NB4 (cell line): ENCODE data around the gene MEGF11.

Source experiments
- CTCF ChIP-seq: IDR thresholded peaks from one replicate; pipeline ENCODE4 v1.5.1; 2012; ENCODE audit warnings: low read depth, low read length
- MAX ChIP-seq: IDR thresholded peaks from 2 replicates; pipeline ENCODE4 v1.6.1; 2011; ENCODE audit warnings: low read depth, low read length
- MYC ChIP-seq: IDR thresholded peaks from 2 replicates; pipeline ENCODE4 v1.6.1; 2011; ENCODE audit warnings: low read depth, low read length
- POLR2A ChIP-seq: IDR thresholded peaks from 2 replicates; pipeline ENCODE4 v1.6.1; 2011; ENCODE audit warnings: mild to moderate bottlenecking; ENCODE audit not compliant: insufficient read length; ENCODE audit errors: extremely low read depth

- TF ChIP-seq POLR2A (no peak), MAX (no peak), CTCF (no peak), MYC (no peak)
These were observed 317.3 kb downstream of the MEGF11 start for GRCh38 chr15:65936282-65936681.
